ENCODE data around the gene CFAP299.
"Not testable (repeated sequence)": the region's sequence is repeated elsewhere in the genome, so short reads cannot be mapped to it uniquely, and the experiment has no call there.

CFAP299 gene

GRCh38 chr4:80393246-80393969 lies 57.9 kb downstream of the CFAP299 start:
- DNase-seq: no peak

GRCh38 chr4:80393970-80394250 lies 58.4 kb downstream of the CFAP299 start:
- no peak for DNase-seq

- DNase-seq: no peak
These were observed 71.7 kb downstream of the CFAP299 start for GRCh38 chr4:80407246-80407645.

GRCh38 chr4:80409809-80410208 lies 74.3 kb downstream of the CFAP299 start:
- DNase-seq: no peak

GRCh38 chr4:80412322-80412721 lies 76.8 kb downstream of the CFAP299 start:
- DNase-seq: no peak

GRCh38 chr4:80413086-80413485 lies 77.6 kb downstream of the CFAP299 start:
- DNase-seq: no peak

GRCh38 chr4:80417019-80417418 lies 81.5 kb downstream of the CFAP299 start:
- no peak for DNase-seq

GRCh38 chr4:80419946-80420345 lies 84.4 kb downstream of the CFAP299 start:
- no peak for DNase-seq

- no peak for DNase-seq
These were observed 85.1 kb downstream of the CFAP299 start for GRCh38 chr4:80420638-80421037.

- no peak for DNase-seq
These were observed 87.3 kb downstream of the CFAP299 start for GRCh38 chr4:80422727-80423404.

- DNase-seq: no peak
These were observed 88.2 kb downstream of the CFAP299 start for GRCh38 chr4:80423553-80424224.

GRCh38 chr4:80424225-80424581 lies 88.7 kb downstream of the CFAP299 start:
- no peak for DNase-seq

- DNase-seq: no peak
These were observed 89.9 kb downstream of the CFAP299 start for GRCh38 chr4:80425124-80426100.

GRCh38 chr4:80431203-80431965 lies 95.9 kb downstream of the CFAP299 start:
- DNase-seq: no peak

- DNase-seq: no peak
These were observed 98.7 kb downstream of the CFAP299 start for GRCh38 chr4:80434238-80434637.

GRCh38 chr4:80438016-80438415 lies 102.5 kb downstream of the CFAP299 start:
- DNase-seq: no peak

GRCh38 chr4:80439294-80440061 lies 103.9 kb downstream of the CFAP299 start:
- DNase-seq: not testable (repeated sequence)

GRCh38 chr4:80446248-80446647 lies 110.7 kb downstream of the CFAP299 start:
- DNase-seq: no peak

GRCh38 chr4:80446664-80447063 lies 111.1 kb downstream of the CFAP299 start:
- DNase-seq: no peak

- DNase-seq: no peak
These were observed 112.0 kb downstream of the CFAP299 start for GRCh38 chr4:80447493-80447892.

- no peak for DNase-seq
These were observed 112.5 kb downstream of the CFAP299 start for GRCh38 chr4:80448056-80448455.

- DNase-seq: no peak
These were observed 116.5 kb downstream of the CFAP299 start for GRCh38 chr4:80452055-80452454.

Data from NCI-H1417 treated with DMSO at 0.1 percent for 48 hours (cell line).